GM12875 (cell line): ENCODE measurements around the gene RCAN2.

Experiments used
- H3K4me3 ChIP-seq: one replicate; pipeline ENCODE4 v1.5.1; 2011; ENCODE audit warnings: low read depth, low read length, control low read depth
- CTCF ChIP-seq: IDR thresholded peaks from 2 replicates; pipeline ENCODE4 v1.5.1; 2011; ENCODE audit warnings: low read depth, mild to moderate bottlenecking, control low read depth, inconsistent platforms, low read length, moderate library complexity, borderline replicate concordance; ENCODE audit not compliant: insufficient read depth

Gene RCAN2

GRCh38 chr6:46500382-46500781 lies 9.1 kb upstream of the RCAN2 start:
- H3K4me3 ChIP-seq: no peak overlapping the region
- no peak for TF ChIP-seq CTCF

DNA sequence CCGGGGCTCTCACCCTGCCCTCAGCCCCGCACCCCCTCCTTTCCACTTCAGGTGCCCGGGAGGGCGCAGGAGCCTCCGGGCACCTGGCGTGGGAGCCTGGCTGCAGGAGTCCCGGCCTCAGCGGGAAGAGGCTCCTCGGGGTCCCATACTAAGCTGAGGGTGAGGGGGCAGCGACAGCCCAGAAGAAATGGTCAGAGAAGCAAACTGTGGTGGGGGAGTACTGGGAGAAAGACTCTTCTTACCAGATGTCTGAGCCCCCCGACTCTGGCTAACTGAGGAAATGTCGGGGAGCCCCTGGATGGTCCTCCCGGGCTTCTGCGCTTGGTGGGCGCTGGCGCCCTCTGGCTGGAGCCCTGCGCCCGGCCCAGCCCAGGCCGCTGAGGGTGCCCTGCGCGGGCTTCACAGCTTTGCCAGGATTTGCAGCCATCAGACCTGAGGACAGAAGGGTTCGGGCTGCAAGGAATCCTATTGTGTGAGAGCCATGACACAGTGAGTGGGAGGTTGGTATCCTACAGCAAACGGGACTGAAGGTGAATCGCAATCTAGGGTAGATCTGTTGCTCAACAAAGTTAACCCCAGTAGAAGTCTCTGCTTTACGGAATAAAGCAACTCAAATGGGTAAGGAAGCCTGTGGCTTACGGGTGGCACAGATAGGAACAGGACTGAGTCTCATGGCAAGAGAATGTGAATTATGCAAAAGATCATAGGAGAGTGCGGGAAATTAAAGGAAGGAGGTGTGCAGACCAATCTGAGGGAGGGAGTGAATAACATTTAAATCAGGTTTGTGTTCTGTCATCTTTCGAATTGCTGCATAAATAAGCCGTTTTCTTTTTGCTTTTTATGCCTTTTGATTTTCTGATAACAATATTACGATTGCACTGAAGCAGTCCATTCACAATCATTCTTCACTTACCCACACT lies 639 bp upstream of the RCAN2 start:
- TF ChIP-seq CTCF: peak; percentile 47

GRCh38 chr6:46490425-46491200 lies 636 bp downstream of the RCAN2 start:
- H3K4me3 ChIP-seq: no peak overlapping the region
- 0 out of 2 replicates have a peak, but pooled peaks have one; percentile 10 for TF ChIP-seq CTCF

More for the DNA sequence above, 639 bp upstream of the RCAN2 start:
- no peak overlapping the region for H3K4me3 ChIP-seq

- no peak overlapping the region for H3K4me3 ChIP-seq
- TF ChIP-seq CTCF: no peak
These were observed 5.1 kb downstream of the RCAN2 start for GRCh38 chr6:46486181-46486580.

DNA sequence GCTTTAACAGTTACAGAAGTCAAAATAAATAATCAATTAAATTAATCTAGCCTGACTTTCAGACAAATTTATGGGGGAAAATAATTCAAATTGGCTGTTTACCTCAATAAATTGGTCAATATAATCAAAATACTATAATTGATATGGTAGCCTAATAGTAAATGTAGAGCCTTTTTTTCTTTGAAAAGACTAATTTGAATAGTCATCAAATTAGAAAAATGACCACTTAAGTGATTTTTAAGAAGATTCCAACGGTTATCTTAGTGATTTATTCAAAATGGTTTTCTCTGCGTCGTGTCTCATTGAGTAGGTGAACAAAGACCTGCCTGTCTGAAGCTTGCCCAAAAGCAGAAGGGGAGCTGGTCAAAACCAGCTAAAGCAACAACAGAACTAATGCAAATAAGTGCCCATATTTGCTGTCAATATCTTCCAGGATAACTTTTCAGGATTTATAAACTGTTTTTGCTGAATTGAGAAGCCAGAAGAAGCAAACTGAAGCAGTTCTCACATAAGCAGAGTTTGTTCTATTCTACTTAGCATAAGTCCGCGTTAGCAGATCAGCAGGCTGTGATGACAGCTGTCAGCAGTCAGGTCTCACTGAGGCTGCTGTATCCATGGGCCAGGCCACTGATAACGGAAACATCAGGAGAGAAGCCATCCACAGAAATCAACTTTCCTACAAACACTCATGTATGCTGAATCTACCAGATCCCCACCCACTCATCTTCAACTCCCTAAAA lies 7.0 kb downstream of the RCAN2 start:
- no peak for TF ChIP-seq CTCF
- H3K4me3 ChIP-seq: no peak overlapping the region

GRCh38 chr6:46476301-46476700 lies 14.9 kb downstream of the RCAN2 start:
- no peak overlapping the region for H3K4me3 ChIP-seq
- TF ChIP-seq CTCF: no peak
